Raji (cell line): ENCODE results near the gene CEP55.

ENCODE experiments used
- POLR2A ChIP-seq: IDR thresholded peaks from 2 replicates; pipeline ENCODE4 v1.6.1; 2011; ENCODE audit warnings: low read depth, low read length, control low read depth; ENCODE audit not compliant: insufficient read depth

CEP55 gene

GRCh38 chr10:93535293-93535692 is 38.9 kb downstream of the CEP55 start:
- TF ChIP-seq POLR2A = no peak

DNA sequence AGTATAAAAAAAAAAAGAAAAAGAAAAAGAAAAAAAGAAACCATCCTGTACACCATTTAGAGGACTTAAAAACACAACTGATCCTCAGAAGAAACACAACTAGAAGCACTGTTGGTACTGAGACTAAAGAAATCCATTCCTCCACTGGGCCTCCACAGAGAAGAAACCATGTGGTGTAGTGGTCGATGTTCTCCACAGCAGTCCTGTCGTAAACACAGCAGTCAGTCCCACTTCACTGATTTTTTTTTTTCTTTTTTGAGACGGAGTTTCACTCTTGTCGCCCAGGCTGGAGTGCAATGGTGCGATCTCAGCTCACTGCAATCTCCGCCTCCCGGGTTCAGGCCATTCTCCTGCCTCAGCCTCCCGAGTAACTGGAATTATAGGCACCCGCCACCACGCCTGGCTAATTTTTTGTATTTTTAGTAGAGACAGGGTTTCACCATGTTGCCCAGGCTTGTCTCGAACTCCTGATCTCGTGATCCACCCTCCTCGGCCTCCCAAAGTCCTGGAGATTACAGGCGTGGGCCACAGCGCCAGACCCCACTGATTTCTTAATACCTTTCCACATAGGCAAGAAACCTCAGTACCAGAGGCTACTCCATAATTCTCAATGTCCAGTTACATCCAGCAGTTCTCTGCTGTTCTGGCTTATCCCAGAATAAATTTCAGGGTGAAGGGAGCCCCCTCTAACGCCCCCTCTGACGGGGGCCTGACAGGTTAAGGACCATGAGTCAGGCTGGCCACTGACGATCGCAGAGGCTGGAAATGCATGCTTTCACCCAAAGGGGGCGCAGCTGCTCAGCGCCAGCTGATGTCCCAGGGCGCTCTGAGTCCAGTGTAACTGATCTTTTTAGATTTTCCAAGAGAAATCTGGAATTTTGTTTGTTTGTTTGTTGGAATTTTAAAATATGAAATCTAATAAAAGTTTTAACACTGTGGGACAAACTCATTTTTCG is 45.3 kb downstream of the CEP55 start:
- TF ChIP-seq POLR2A = no peak

DNA sequence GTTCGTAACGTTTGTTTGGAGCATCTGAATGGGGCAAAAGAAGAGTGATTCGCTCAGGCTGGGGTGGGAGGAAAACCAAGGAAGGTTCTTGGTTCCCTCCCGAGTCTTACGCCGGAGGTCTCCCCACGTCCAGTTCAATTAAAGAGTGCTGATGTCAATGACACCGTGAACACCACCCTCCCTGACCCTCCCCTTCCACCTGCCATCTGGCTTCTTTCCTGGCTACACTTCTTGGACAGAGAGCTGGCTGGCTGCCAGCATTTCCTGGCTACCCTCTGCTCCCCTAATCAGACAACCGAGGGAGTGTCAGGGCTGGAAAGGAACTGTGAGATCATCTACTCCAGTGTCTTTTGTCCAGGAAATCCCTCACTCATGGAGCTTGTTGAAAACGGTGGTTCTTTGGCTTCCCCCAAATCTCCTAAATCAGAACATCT is 46.0 kb downstream of the CEP55 start:
- no peak for TF ChIP-seq POLR2A

GRCh38 chr10:93547522-93547921 is 51.1 kb downstream of the CEP55 start:
- no peak for TF ChIP-seq POLR2A

- no peak for TF ChIP-seq POLR2A
These were observed 52.1 kb downstream of the CEP55 start for GRCh38 chr10:93548376-93549071.

DNA sequence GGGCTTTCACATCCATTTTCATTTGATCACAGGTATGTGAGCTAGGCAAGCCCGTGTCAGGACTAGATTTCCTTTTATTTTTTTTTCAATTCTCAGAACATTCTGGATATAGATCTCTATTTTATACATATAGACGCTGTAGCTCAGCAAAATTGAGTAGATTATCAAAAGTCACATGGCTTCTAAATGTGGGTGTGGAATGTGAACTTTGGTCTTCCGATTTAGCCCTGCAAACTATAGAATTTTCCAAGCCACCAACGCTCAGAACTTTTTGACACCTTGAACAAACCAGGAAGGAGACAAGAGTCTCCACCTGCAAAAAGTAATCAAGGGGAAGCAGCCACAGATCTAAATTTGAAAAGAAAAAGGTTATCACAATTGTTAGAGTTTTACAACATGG is 54.2 kb downstream of the CEP55 start:
- no peak for TF ChIP-seq POLR2A

- TF ChIP-seq POLR2A = no peak
These were observed 56.4 kb downstream of the CEP55 start for GRCh38 chr10:93552780-93553179.

DNA sequence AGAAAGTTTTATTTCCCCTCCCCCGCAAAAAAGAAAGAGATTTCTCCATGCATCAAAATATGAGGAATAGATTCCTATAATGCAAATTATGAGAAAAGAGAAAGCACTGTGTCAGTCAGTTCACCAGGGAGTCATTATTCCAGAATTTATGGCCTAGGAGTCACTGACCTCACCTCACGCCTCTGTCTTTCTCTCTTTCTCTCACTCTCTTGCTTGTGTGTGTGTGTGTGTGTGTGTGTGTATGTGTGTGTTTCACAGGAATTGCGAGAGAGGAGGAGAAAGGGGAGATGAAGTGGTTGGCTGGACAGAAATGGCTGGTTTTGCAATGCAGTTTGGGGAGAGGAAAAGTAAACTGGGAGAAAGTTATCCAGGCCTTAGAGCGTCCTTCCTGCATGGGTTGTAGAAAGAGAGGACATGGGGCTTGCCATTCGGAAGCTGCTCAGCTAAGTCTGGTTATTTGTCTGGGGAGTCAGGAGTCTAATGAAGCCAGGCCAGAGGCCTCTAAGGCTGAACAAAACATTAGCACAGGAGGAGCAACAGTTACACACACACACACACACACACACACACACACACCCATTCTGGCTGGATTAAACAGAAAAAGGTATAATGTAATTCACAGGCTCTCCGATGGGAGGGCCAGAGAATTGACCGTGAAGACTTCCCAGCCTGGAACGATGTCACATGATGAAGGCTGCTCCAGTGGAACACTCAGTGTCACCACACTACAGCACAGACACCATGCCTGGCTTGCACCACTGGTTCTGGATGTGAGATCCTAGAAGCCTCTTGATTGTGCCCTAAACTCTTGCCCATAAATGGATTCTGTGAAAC is 57.3 kb downstream of the CEP55 start:
- TF ChIP-seq POLR2A = no peak

DNA sequence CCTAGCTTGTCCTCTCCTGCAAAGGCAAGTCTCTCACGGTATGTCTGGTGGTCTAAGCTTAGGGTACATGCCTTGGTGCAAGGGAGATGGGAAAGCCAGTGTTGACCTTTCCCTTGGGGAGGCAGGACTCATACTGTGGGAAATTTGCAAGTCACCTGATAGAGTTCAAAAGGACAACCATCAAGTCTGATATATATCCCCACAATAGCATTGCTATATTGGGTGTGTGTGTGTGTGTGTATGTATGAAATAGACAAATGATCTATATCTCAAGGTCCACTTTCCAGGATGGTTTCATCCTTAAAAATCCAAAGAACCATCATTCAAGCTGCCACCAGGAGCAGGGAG is 57.9 kb downstream of the CEP55 start:
- no peak for TF ChIP-seq POLR2A

DNA sequence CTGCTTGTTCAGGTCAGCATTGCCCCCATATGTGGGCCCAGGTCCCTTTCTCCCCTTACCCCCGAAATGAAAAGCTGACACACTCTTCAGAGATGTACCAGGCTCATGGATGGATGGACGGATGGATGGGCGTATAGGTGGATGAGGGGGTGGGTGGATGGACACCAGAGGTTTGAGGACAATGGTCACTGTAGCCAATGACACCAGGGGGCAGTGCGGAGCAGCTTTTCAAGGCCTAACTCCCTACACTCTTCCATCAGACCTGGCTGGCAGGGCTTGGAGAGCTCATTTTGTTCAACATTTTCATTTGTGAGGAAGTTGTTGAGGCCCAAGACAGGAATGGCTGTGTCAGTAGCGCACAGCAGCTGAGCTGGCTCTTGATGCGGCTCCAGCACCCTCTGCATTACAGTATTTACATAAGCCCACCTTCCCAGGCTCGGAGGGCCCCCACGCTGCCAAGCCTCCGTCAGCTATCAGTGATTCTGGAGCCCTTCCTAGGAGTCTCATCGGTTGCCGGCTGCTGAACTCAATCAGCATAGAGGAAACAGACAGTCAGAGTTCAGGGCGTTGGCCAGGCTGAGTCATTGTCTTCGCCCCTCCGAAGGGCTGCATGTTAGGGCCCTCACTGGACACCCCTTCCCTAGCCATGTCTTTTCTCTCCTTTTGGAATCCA is 58.5 kb downstream of the CEP55 start:
- no peak for TF ChIP-seq POLR2A

- TF ChIP-seq POLR2A = no peak
These were observed 63.1 kb downstream of the CEP55 start for GRCh38 chr10:93559490-93559889.

DNA sequence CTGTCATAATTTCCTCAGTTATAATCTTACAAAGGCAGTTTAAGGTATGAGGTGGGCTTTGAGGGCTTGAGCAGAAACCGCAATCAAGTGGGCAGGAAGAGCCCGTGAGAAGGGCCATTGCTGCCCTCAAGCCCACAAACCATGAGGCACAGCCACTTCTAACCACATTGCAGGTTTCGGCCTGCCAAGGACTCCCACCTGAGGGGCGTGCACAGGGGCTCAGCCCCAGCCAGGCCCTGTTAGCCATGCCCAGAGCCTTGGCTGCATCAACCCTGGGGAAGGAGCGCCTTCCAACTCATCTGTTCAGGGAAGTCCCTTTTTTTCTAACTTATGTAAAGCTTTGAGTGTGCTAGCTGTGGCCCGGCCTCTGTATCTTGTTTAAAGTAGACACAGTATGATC is 64.1 kb downstream of the CEP55 start:
- TF ChIP-seq POLR2A = no peak

DNA sequence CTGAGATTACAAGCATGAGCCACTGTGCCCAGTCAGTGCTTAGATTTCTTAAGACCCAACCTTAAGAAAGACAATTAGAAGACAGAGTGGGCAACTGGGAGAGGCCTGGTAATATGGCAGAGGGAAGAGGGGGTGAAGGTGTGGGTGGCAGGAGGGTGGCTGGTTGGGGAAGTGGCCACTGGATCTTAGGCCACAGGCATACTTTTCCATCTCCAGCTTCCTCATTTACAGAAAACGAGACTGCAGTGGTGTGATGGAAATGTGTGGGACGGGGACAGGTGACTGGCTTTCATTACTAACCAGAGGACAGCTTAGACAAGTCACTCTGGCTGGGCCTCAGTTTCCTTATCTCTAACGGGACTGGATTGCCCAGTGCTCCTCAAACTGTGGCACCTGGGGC is 69.0 kb downstream of the CEP55 start:
- no peak for TF ChIP-seq POLR2A

DNA sequence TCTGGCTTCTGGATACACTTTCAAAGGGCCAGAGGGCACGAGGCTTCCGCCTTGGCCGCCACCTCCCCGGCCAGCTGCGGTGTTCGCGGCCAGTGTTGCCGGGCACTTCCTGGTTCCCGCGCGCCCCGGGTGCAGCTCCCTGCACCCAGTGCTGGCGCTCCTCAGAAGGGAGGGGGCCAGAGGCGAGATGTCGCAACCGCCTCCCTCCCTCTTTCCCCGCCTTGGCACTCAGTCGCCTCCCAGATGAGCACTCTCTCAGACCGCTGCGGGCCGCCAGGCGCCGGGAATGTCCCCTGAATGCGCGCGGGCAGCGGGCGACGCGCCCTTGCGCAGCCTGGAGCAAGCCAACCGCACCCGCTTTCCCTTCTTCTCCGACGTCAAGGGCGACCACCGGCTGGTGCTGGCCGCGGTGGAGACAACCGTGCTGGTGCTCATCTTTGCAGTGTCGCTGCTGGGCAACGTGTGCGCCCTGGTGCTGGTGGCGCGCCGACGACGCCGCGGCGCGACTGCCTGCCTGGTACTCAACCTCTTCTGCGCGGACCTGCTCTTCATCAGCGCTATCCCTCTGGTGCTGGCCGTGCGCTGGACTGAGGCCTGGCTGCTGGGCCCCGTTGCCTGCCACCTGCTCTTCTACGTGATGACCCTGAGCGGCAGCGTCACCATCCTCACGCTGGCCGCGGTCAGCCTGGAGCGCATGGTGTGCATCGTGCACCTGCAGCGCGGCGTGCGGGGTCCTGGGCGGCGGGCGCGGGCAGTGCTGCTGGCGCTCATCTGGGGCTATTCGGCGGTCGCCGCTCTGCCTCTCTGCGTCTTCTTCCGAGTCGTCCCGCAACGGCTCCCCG is 70.2 kb downstream of the CEP55 start, which contains the start of gene FFAR4:
Gene FFAR4, plus strand, starts transcription at position 231 of the 842 bp plus-strand sequence. Its CDS starts 56 bp downstream, at position 287.
- no peak for TF ChIP-seq POLR2A
